ENCODE measurements around the gene ARL4C.

ARL4C gene

DNA sequence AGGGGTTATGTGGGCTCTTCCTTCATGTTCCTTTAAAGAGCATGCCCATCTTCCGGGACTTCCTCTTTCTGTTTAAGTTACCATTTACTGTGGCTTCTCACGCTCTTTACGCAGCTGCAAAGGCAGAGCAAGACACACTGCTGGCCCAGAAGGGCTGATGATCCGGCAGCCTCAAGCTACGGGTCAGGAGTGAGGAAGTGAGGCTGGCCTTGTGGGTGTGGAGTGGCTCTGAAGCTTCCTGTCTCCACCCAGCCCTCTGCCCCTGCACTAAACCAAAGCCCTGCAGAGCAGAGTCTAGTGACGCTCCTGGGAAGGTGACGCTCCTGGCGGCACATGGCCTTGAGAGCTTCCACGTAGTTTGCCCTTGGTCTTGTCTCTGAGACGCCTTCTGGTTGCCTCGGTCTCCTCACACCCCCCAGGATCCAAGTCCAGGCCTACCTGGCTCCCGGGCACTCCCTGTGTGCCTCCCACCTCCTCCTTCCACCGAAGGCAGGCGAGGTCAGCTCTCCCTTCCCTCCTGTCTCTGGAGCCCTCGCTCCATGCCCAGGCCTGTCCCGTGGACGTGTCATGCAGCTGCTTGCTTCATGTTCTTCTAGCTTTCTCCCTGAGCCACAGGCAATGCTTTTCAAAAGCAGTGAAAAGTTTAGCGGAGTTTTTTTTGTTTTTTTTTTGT, 50.3 kb downstream of the ARL4C start:
- Histone ChIP-seq H3K9me2 (replicated peaks; ENCODE audit: insufficient read depth, low read length) (no peaks in the 10 kb centered on the region), H3K4me3 (ENCODE audit: insufficient read depth, low read length, poor library complexity, severe bottlenecking) (no peak overlapping the region), H3K4me2 (ENCODE audit: low read depth, low read length, poor library complexity, severe bottlenecking) (peak overlapping the region; percentile 32), H3K27me3 (ENCODE audit: low read length) (no peaks in the 10 kb centered on the region), H2AFZ (ENCODE audit: low read depth, low read length, severe bottlenecking) (no peak overlapping the region), H3K79me2 (ENCODE audit: insufficient read depth, low read length) (no peaks in the 10 kb centered on the region), H3K9ac (ENCODE audit: low read length) (no peak overlapping the region; the same call in 1 of the 2 replicates), H3K9me3 (ENCODE audit: insufficient read depth, low read length) (no peaks in the 10 kb centered on the region), H3K36me3 (ENCODE audit: low read length) (no peaks in the 10 kb centered on the region), H4K20me1 (ENCODE audit: low read depth, low read length) (no peaks in the 10 kb centered on the region), H3K27ac (ENCODE audit: low read depth, low read length) (peak overlapping the region; percentile 42), H3F3A (ENCODE audit: insufficient read depth) (no peaks in the 10 kb centered on the region)
- no peak for TF ChIP-seq EZH2phosphoT487 (conservative IDR thresholded peaks at IDR 0.05; ENCODE audit: low read length)
- TF ChIP-seq, protein P1, sequence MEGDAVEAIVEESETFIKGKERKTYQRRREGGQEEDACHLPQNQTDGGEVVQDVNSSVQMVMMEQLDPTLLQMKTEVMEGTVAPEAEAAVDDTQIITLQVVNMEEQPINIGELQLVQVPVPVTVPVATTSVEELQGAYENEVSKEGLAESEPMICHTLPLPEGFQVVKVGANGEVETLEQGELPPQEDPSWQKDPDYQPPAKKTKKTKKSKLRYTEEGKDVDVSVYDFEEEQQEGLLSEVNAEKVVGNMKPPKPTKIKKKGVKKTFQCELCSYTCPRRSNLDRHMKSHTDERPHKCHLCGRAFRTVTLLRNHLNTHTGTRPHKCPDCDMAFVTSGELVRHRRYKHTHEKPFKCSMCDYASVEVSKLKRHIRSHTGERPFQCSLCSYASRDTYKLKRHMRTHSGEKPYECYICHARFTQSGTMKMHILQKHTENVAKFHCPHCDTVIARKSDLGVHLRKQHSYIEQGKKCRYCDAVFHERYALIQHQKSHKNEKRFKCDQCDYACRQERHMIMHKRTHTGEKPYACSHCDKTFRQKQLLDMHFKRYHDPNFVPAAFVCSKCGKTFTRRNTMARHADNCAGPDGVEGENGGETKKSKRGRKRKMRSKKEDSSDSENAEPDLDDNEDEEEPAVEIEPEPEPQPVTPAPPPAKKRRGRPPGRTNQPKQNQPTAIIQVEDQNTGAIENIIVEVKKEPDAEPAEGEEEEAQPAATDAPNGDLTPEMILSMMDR (IDR thresholded peaks at IDR 0.05; ENCODE audit: insufficient read depth, low read length, poor library complexity, severe bottlenecking): no peak

DNA sequence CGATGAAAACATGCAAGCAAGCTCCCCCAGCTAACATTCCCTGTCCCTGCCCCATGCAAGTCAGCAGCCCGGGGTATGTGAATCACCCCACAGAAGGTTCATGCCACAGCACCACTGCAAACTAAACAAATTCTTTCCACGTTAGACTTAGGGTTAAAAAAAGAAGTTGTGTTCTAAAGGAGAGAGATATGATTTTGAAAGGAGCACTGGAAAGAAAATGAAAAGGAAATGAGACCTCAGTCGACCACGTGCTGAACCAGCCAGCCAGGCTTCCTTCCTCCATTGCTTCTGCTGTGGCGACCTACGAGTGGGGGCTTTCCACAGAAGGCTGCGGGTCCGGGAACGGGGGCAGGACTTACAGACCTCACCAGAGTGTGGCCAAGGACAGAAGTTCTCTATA, 52.0 kb downstream of the ARL4C start:
- peak overlapping the region; percentile 5; the same call in 1 of the 2 replicates for H3K27ac ChIP-seq (ENCODE audit: low read depth, low read length)

DNA sequence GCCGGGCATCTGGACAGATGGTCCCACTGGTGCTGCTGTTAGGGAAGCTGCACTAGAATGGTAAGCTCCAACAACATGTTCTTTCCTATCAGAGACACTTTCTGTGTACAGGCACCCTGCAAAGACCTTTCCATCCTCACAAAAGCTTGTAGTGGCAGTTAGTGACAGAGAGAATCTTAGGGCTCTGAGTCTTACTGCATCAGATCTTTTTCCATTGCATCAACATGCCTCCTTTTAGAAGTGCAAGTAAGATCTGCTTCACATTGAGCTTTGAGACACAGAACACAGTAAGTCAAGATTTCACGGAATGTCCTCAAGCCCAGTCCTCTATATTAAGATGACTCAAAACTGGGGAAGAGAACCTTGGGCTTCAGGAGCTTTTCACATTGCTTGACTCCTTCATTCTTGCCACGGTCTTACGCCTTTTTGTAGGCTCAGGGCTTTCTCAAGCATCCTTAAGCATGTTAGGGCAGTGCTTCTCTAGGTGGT, 52.6 kb downstream of the ARL4C start:
- Histone ChIP-seq H3K9me2 (replicated peaks; ENCODE audit: insufficient read depth, low read length) (no peaks in the 10 kb centered on the region), H3K4me2 (ENCODE audit: low read depth, low read length, poor library complexity, severe bottlenecking) (no peak overlapping the region), H3F3A (ENCODE audit: insufficient read depth) (no peaks in the 10 kb centered on the region), H3K36me3 (ENCODE audit: low read length) (no peaks in the 10 kb centered on the region), H3K27me3 (ENCODE audit: low read length) (no peaks in the 10 kb centered on the region), H3K4me3 (ENCODE audit: insufficient read depth, low read length, poor library complexity, severe bottlenecking) (no peak overlapping the region), H3K79me2 (ENCODE audit: insufficient read depth, low read length) (no peaks in the 10 kb centered on the region), H3K9me3 (ENCODE audit: insufficient read depth, low read length) (no peaks in the 10 kb centered on the region), H2AFZ (ENCODE audit: low read depth, low read length, severe bottlenecking) (no peak overlapping the region), H4K20me1 (ENCODE audit: low read depth, low read length) (no peaks in the 10 kb centered on the region), H3K27ac (ENCODE audit: low read depth, low read length) (0 out of 2 replicates have a peak overlapping the region, but pooled peaks have one; percentile 5), H3K9ac (ENCODE audit: low read length) (no peak overlapping the region)
- no peak for TF ChIP-seq EZH2phosphoT487 (conservative IDR thresholded peaks at IDR 0.05; ENCODE audit: low read length)
- TF ChIP-seq, protein P1 (IDR thresholded peaks at IDR 0.05; ENCODE audit: insufficient read depth, low read length, poor library complexity, severe bottlenecking): no peak

More for the DNA sequence above, 52.0 kb downstream of the ARL4C start:
- Histone ChIP-seq H3F3A (ENCODE audit: insufficient read depth) (no peaks in the 10 kb centered on the region), H3K9me2 (replicated peaks; ENCODE audit: insufficient read depth, low read length) (no peaks in the 10 kb centered on the region), H3K9ac (ENCODE audit: low read length) (no peak overlapping the region), H3K4me2 (ENCODE audit: low read depth, low read length, poor library complexity, severe bottlenecking) (no peak overlapping the region), H4K20me1 (ENCODE audit: low read depth, low read length) (no peaks in the 10 kb centered on the region), H3K9me3 (ENCODE audit: insufficient read depth, low read length) (no peaks in the 10 kb centered on the region), H3K27me3 (ENCODE audit: low read length) (no peaks in the 10 kb centered on the region), H3K79me2 (ENCODE audit: insufficient read depth, low read length) (no peaks in the 10 kb centered on the region), H2AFZ (ENCODE audit: low read depth, low read length, severe bottlenecking) (no peak overlapping the region), H3K36me3 (ENCODE audit: low read length) (no peaks in the 10 kb centered on the region), H3K4me3 (ENCODE audit: insufficient read depth, low read length, poor library complexity, severe bottlenecking) (no peak overlapping the region)
- no peak for TF ChIP-seq EZH2phosphoT487 (conservative IDR thresholded peaks at IDR 0.05; ENCODE audit: low read length)
- TF ChIP-seq, protein P1 (IDR thresholded peaks at IDR 0.05; ENCODE audit: insufficient read depth, low read length, poor library complexity, severe bottlenecking): no peak

Measured in SU-DHL-6 (cell line).